MCF 10A (cell line): ENCODE measurements around the gene KIAA0513. TPM values are rescaled to one million over a fixed set of nuclear protein-coding genes. Genes with fewer than 3 reads are reported as not detected.

Experiments
- BruUV-seq: library from RNA; stranded (reverse); fragments of 400-500 nt; replicated peaks from 2 replicates; lab custom pipeline; 2021; lab: Mats Ljungman, UMichigan
- CTCF ChIA-PET: fragments of 300-600 bp; sonication (Branson Sonifier 250); formaldehyde crosslinking; extraction: SDS; loops from one replicate; lab custom pipeline; 2021; ENCODE audit warnings: antibody characterized with exemption, inconsistent platforms; lab: Yijun Ruan, JAX
- POLR2A ChIA-PET: fragments of 300-600, 350-650 bp; sonication (Branson Sonifier 250); formaldehyde crosslinking; extraction: SDS; loops from one replicate; lab custom pipeline; 2020; ENCODE audit warnings: antibody characterized with exemption, inconsistent platforms; lab: Yijun Ruan, JAX
- DNase-seq: peaks from one replicate; pipeline ENCODE4 v3.0.0-alpha.2; 2018; ENCODE audit not compliant: unreplicated experiment
- H3K27ac Mint-ChIP-seq: one replicate; pipeline ENCODE4 v1.8.0; 2022; ENCODE audit warnings: mild to moderate bottlenecking, low read depth, mixed read lengths; ENCODE audit not compliant: unreplicated experiment
- H3K27me3 Mint-ChIP-seq: one replicate; pipeline ENCODE4 v1.8.0; 2022; ENCODE audit warnings: mixed read lengths; ENCODE audit not compliant: insufficient read depth, unreplicated experiment
- H3K36me3 Mint-ChIP-seq: one replicate; pipeline ENCODE4 v1.8.0; 2022; ENCODE audit warnings: mild to moderate bottlenecking, moderate library complexity, mixed read lengths; ENCODE audit not compliant: insufficient read depth, unreplicated experiment
- H3K4me1 Mint-ChIP-seq: one replicate; pipeline ENCODE4 v1.8.0; 2022; ENCODE audit warnings: mixed read lengths; ENCODE audit not compliant: insufficient read depth, unreplicated experiment
- H3K4me3 Mint-ChIP-seq: one replicate; pipeline ENCODE4 v1.8.0; 2022; ENCODE audit warnings: mild to moderate bottlenecking, moderate library complexity, mixed read lengths; ENCODE audit not compliant: unreplicated experiment
- H3K9me3 Mint-ChIP-seq: one replicate; pipeline ENCODE4 v1.8.0; 2022; ENCODE audit warnings: mixed read lengths; ENCODE audit not compliant: unreplicated experiment
- CTCF ChIP-seq: fragments of 200-600 bp; IDR thresholded peaks from one replicate; pipeline ENCODE4 v1.8.0; 2022; ENCODE audit warnings: antibody characterized with exemption, mild to moderate bottlenecking; ENCODE audit not compliant: unreplicated experiment
- intact Hi-C: fragments of 100-400 bp; cut with micrococcal nuclease; formaldehyde crosslinking; loops from 2 replicates; pipeline ENCODE4 v1.14.1; 2022
- total RNA-seq: library from RNA; stranded (reverse); gene quantifications from 2 replicates; pipeline ENCODE4 v1.2.3, GENCODE V29; 2022

KIAA0513 gene
- total RNA-seq, 1 experiment from 2014 or later = 4.2 TPM

- POLR2A ChIA-PET = interaction anchor here (1.0 to 1.3 kb wide), 2 partner anchors 11 to 22 kb away, joined by 3 read pairs; no protein-coding TSS in a partner anchor
- H3K27me3 Mint-ChIP-seq = no peaks in the 10 kb centered on the region
- H3K4me3 Mint-ChIP-seq = no peak overlapping the region
- no TSS peak for BruUV-seq
- H3K9me3 Mint-ChIP-seq = no peaks in the 10 kb centered on the region
- no peaks in the 10 kb centered on the region for H3K36me3 Mint-ChIP-seq
- CTCF ChIA-PET = interaction anchor here (0.6 kb wide), 1 partner anchor 492 kb away, joined by 5 read pairs; no protein-coding TSS in a partner anchor
- H3K4me1 Mint-ChIP-seq = no peaks in the 10 kb centered on the region
- intact Hi-C loops = no loop called here
- H3K27ac Mint-ChIP-seq = no peak overlapping the region
- no peak for DNase-seq
- no peak for TF ChIP-seq CTCF
Measured at GRCh38 chr16:85048921-85049562, 21.4 kb downstream of the KIAA0513 start.

- no peak overlapping the region for H3K27ac Mint-ChIP-seq
- BruUV-seq = no TSS peak
- ChIA-PET CTCF (interaction anchor here (1.0 kb wide), 1 partner anchor 63 kb away, joined by 3 read pairs; the partner anchor contains the start of gene CIBAR2), POLR2A (interaction anchor here (1.3 kb wide), 1 partner anchor 10 kb away, joined by 3 read pairs; no protein-coding TSS in a partner anchor)
- H3K4me1 Mint-ChIP-seq = no peaks in the 10 kb centered on the region
- H3K4me3 Mint-ChIP-seq = no peak overlapping the region
- intact Hi-C loops = no loop called here
- no peak for TF ChIP-seq CTCF
- no peaks in the 10 kb centered on the region for H3K27me3 Mint-ChIP-seq
- H3K9me3 Mint-ChIP-seq = no peaks in the 10 kb centered on the region
- no peaks in the 10 kb centered on the region for H3K36me3 Mint-ChIP-seq
- no peak for DNase-seq
Measured at GRCh38 chr16:85049706-85050305, 22.2 kb downstream of the KIAA0513 start.

DNA sequence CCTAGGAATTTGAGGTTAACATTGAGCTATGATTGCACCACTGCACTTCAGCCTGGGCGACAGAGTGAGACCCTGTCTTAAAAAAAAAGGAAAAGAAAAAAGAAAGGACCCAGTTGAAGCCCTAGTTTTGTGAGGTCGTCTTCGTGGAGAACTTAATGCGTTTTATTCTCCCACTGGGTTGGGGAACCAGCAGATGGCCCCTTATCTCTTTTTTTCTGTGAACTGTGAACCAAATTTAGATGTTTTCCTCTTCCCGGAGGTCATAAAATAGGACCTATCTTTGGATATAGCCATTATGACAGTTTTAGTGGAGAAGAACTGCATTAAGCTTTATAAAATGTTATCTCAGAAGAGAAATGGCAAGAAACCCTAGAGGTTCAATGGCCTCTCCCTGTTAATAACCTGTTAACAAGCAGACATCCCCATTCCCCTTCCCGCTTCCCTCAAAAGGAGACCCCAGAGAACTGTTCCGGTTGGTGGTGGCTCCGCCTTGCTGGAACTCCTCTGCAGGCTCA, 23.5 kb downstream of the KIAA0513 start:
- Mint-ChIP-seq H3K36me3 (no peaks in the 10 kb centered on the region), H3K27ac (no peak overlapping the region), H3K9me3 (no peaks in the 10 kb centered on the region), H3K4me1 (peaks cover 11% of the 10 kb centered on the region), H3K27me3 (no peaks in the 10 kb centered on the region), H3K4me3 (no peak overlapping the region)
- no peak for DNase-seq
- no peak for TF ChIP-seq CTCF
- ChIA-PET POLR2A (interaction anchor here (0.6 kb wide), 1 partner anchor 184 kb away, joined by 3 read pairs; no protein-coding TSS in a partner anchor), CTCF (interaction anchor here (0.6 to 1.0 kb wide), 2 partner anchors 61 to 625 kb away, joined by 3 read pairs; partner anchors contain the start of gene CIBAR2)
- intact Hi-C loops = no loop called here
- BruUV-seq = no TSS peak

GRCh38 chr16:85051683-85052082, 24.1 kb downstream of the KIAA0513 start:
- no peak overlapping the region for H3K4me3 Mint-ChIP-seq
- no peaks in the 10 kb centered on the region for H3K36me3 Mint-ChIP-seq
- H3K27ac Mint-ChIP-seq = no peak overlapping the region
- CTCF ChIA-PET = interaction anchor here (0.6 kb wide), 1 partner anchor 625 kb away, joined by 3 read pairs; no protein-coding TSS in a partner anchor
- H3K4me1 Mint-ChIP-seq = peaks cover 11% of the 10 kb centered on the region
- TF ChIP-seq CTCF = no peak
- no peaks in the 10 kb centered on the region for H3K27me3 Mint-ChIP-seq
- intact Hi-C loops = no loop called here
- no TSS peak for BruUV-seq
- H3K9me3 Mint-ChIP-seq = no peaks in the 10 kb centered on the region
- no peak for DNase-seq
- POLR2A ChIA-PET = interaction anchor here (0.6 kb wide), 1 partner anchor 183 kb away, joined by 3 read pairs; no protein-coding TSS in a partner anchor
